Measurements from ENCODE around the gene COL18A1. TPM values are rescaled to one million over a fixed set of nuclear protein-coding genes. Genes with fewer than 3 reads are reported as not detected.

The COL18A1 gene
- total and polyA plus RNA-seq, 2 of the 8 experiments (the other 6 are each of a cell fraction or from before 2014, with no cell fraction given): 145 to 201 TPM

GRCh38 chr21:45487891-45488600, 83.1 kb downstream of the COL18A1 start:
- no peak overlapping the region; the same call in 1 of the 2 replicates for H4K8ac ChIP-seq (ENCODE audit: extremely low read depth, insufficient read depth, low read length)
- peaks cover 0 to 18% (median 14%) of the 10 kb centered on the region in 4 experiments; a peak in 6 of 7 replicates for H3K4me1 ChIP-seq (replicated peaks in 1 of 4; ENCODE audit: control insufficient read depth in 3 of 4, insufficient read depth in 4 of 4, low read length in 3 of 4)
- H3K56ac ChIP-seq (replicated peaks; ENCODE audit: insufficient read length, low read depth, low read length): no peak overlapping the region
- H3K27me3 ChIP-seq (replicated peaks in 1 of 4; ENCODE audit: control insufficient read depth in 3 of 4, extremely low read depth in 1 of 4, insufficient read depth in 3 of 4, low read length in 3 of 4): no peaks in the 10 kb centered on the region
- H3K4me3 ChIP-seq (ENCODE audit: extremely low read depth in 1 of 4, insufficient read depth in 2 of 4, low read depth in 3 of 4, low read length in 4 of 4): no peak overlapping the region
- no peaks in the 10 kb centered on the region for H3K79me1 ChIP-seq (ENCODE audit: low read depth, low read length)
- H3K4ac ChIP-seq (replicated peaks; ENCODE audit: insufficient read length, low read depth, low read length): no peak overlapping the region
- H3K14ac ChIP-seq (ENCODE audit: insufficient read length): no peak overlapping the region
- H3K4me2 ChIP-seq (ENCODE audit: insufficient read depth in 1 of 2, low read depth in 2 of 2, low read length in 2 of 2): 0 out of 4 replicates have a peak overlapping the region, but pooled peaks of 1 of the 2 experiments have one; percentile 0
- no peak overlapping the region; the same call in 1 of the 2 replicates for H2BK12ac ChIP-seq (ENCODE audit: low read depth, low read length)
- H3K27ac ChIP-seq (ENCODE audit: low read depth, low read length): no peak overlapping the region
- no peak overlapping the region for H2AK5ac ChIP-seq (ENCODE audit: low read depth, low read length)
- H4K5ac ChIP-seq (ENCODE audit: insufficient read length, low read depth, low read length): no peak overlapping the region
- H2BK15ac ChIP-seq (ENCODE audit: low read length): no peak overlapping the region
- no peak overlapping the region for H3K18ac ChIP-seq (ENCODE audit: extremely low read depth, low read length)
- no peak overlapping the region; the same call in 1 of the 2 replicates for H2BK20ac ChIP-seq (ENCODE audit: low read length)
- peaks cover 7 to 33% (median 15%) of the 10 kb centered on the region in 4 experiments for H3K36me3 ChIP-seq (ENCODE audit: control insufficient read depth in 2 of 4, insufficient read depth in 4 of 4, low read length in 3 of 4)
- H3K23ac ChIP-seq (ENCODE audit: insufficient read length): no peak overlapping the region
- DNase-seq (ENCODE audit: low read depth in 1 of 2, low spot score in 2 of 2) (no peak), FAIRE-seq (no peak)
- no peak overlapping the region for H2BK5ac ChIP-seq (ENCODE audit: low read depth, low read length)
- CTCF ChIA-PET (ENCODE audit: partially characterized antibody): interaction anchor here (1.0 kb wide), 1 partner anchor 10 kb away, joined by 3 read pairs; no protein-coding TSS in a partner anchor
- H3K79me2 ChIP-seq (ENCODE audit: control insufficient read depth in 1 of 2, insufficient read depth in 2 of 2, low read length in 2 of 2): no peaks in the 10 kb centered on the region
- H3K9me3 ChIP-seq (ENCODE audit: insufficient read depth in 2 of 2, low read depth in 1 of 2, low read length in 1 of 2): no peaks in the 10 kb centered on the region
- no peak overlapping the region for H2AFZ ChIP-seq (ENCODE audit: low read length)
- H3K9ac ChIP-seq (replicated peaks in 1 of 4; ENCODE audit: extremely low read depth in 1 of 4, low read depth in 3 of 4, low read length in 3 of 4): no peak overlapping the region
- H2BK120ac ChIP-seq (replicated peaks; ENCODE audit: low read depth, low read length): no peak overlapping the region
- H3K23me2 ChIP-seq (ENCODE audit: low read depth, low read length): no peaks in the 10 kb centered on the region
- TF ChIP-seq POLR2AphosphoS5 (IDR thresholded peaks at IDR 0.05; ENCODE audit: low read depth, low read length) (no peak; the same call in 1 of the 2 replicates), BCL11A (IDR thresholded peaks at IDR 0.05; ENCODE audit: low read depth in 2 of 2, low read length in 2 of 2) (no peak), CTBP2 (IDR thresholded peaks at IDR 0.05; ENCODE audit: borderline replicate concordance, insufficient read depth, insufficient read length, low read length) (no peak), TBP (IDR thresholded peaks at IDR 0.05; ENCODE audit: low read depth, low read length) (no peak), GTF2F1 (IDR thresholded peaks at IDR 0.05; ENCODE audit: borderline replicate concordance, low read depth, low read length) (no peak), RBBP5 (IDR thresholded peaks at IDR 0.05; ENCODE audit: borderline replicate concordance, low read depth, low read length) (no peak), SIN3A (conservative IDR thresholded peaks at IDR 0.05 in 1 of 2, IDR thresholded peaks at IDR 0.05 in 1 of 2; ENCODE audit: low read depth in 1 of 2, low read length in 2 of 2) (no peak), SP1 (IDR thresholded peaks at IDR 0.05; ENCODE audit: low read depth, low read length) (no peak)
- POLR2A ChIA-PET (ENCODE audit: partially characterized antibody): interaction anchor here (0.9 to 1.7 kb wide), 6 partner anchors 8 to 202 kb away, joined by 3 to 5 read pairs (median 4); no protein-coding TSS in a partner anchor
- no peak overlapping the region for H4K91ac ChIP-seq (replicated peaks; ENCODE audit: insufficient read length, low read length)
- peaks cover 2 to 13% of the 10 kb centered on the region in 2 experiments for H4K20me1 ChIP-seq (replicated peaks in 1 of 2; ENCODE audit: control insufficient read depth in 1 of 2, insufficient read depth in 2 of 2, low read length in 2 of 2)
- 88% methylated on average over 18 of the region's 18 CpGs; no CpG with 5 or more reads in 1 of the 2 experiments for WGBS, 2 experiments (ENCODE audit: extremely low coverage in 1 of 2, insufficient coverage in 1 of 2, insufficient read length in 1 of 2, insufficient replicate concordance in 2 of 2, low coverage in 1 of 2, low lambda C conversion rate in 2 of 2, missing lambda C conversion rate in 1 of 2)

Data from H1 (cell line).